ENCODE results near the gene PCIF1.

GRCh38 chr20:45910670-45911485 lies 23.6 kb upstream of the PCIF1 start:
- TF ChIP-seq CTCF (IDR thresholded peaks at IDR 0.05; ENCODE audit: insufficient read depth, low read depth, low read length) (no peak), EZH2 (IDR thresholded peaks at IDR 0.05; ENCODE audit: insufficient read depth, low read length) (no peak)

Measured in astrocyte (in vitro differentiated cells and primary cell).